ENCODE data around the gene STOM.

DNA sequence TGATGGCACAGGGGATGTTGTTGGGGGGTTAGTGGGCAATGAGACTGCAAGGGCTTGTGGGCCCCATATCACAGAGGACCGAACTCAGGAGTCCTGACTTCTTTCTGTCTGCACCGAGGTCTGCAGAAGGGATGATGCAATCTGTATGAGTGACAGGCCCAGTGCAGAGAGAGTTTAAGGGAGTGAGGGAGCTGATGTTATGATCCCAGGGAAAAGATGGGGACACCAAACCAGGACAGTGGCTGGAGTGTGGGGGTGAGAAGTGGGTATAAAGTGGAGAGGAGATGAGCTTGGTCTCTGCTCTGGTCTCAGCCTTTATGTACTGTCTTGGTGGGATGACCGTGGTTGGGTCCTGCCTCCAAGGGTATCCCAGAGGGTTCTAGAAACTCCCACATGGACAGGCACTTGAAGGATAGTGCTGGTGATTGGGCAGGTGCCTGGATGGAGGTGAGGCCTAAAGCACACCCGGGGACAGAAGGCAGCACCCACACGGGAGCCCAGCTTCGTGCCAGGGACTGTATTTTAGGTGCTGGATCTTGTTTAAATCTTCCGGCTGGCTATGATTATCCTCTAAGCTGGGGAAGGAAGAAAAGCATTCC, 80.2 kb downstream of the STOM start:
- TF ChIP-seq POLR2A (IDR thresholded peaks at IDR 0.05; ENCODE audit: low read depth, low read length) (no peak), TAF1 (IDR thresholded peaks at IDR 0.05; ENCODE audit: low read depth, low read length) (no peak), POLR2AphosphoS5 (IDR thresholded peaks at IDR 0.05; ENCODE audit: low read depth, low read length) (no peak)

All from GM12891 (cell line).